ENCODE data around the gene SEPTIN11.

GRCh38 chr4:76951672-76952010 lies 2.1 kb downstream of the SEPTIN11 start:
- no peak for TF ChIP-seq ZNF565 (CRISPR knock-in tag; conservative IDR thresholded peaks at IDR 0.05; ENCODE audit: low read depth)
- TF ChIP-seq, protein P1, sequence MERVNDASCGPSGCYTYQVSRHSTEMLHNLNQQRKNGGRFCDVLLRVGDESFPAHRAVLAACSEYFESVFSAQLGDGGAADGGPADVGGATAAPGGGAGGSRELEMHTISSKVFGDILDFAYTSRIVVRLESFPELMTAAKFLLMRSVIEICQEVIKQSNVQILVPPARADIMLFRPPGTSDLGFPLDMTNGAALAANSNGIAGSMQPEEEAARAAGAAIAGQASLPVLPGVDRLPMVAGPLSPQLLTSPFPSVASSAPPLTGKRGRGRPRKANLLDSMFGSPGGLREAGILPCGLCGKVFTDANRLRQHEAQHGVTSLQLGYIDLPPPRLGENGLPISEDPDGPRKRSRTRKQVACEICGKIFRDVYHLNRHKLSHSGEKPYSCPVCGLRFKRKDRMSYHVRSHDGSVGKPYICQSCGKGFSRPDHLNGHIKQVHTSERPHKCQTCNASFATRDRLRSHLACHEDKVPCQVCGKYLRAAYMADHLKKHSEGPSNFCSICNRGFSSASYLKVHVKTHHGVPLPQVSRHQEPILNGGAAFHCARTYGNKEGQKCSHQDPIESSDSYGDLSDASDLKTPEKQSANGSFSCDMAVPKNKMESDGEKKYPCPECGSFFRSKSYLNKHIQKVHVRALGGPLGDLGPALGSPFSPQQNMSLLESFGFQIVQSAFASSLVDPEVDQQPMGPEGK (CRISPR knock-in tag; IDR thresholded peaks at IDR 0.05; ENCODE audit: borderline replicate concordance), result no peak
- TF ChIP-seq ZNF70 (CRISPR knock-in tag; IDR thresholded peaks at IDR 0.05), result no peak
- no peak for TF ChIP-seq ISL1 (CRISPR knock-in tag; IDR thresholded peaks at IDR 0.05)
- no peak for TF ChIP-seq RARB (CRISPR knock-in tag; IDR thresholded peaks at IDR 0.05)
- no peak for TF ChIP-seq ZNF8 (CRISPR knock-in tag; IDR thresholded peaks at IDR 0.05)
- TF ChIP-seq SNAI2 (CRISPR knock-in tag; IDR thresholded peaks at IDR 0.05), result no peak
- no peak for TF ChIP-seq ARNTL (CRISPR knock-in tag; IDR thresholded peaks at IDR 0.05; ENCODE audit: borderline replicate concordance, low read depth)
- no peak for TF ChIP-seq OSR1 (CRISPR knock-in tag; IDR thresholded peaks at IDR 0.05)
- no peak for TF ChIP-seq PPARA (CRISPR knock-in tag; IDR thresholded peaks at IDR 0.05; ENCODE audit: borderline replicate concordance)
- no peak for TF ChIP-seq ZFP3 (CRISPR knock-in tag; IDR thresholded peaks at IDR 0.05)
- no peak for TF ChIP-seq ZC3H10 (CRISPR knock-in tag; IDR thresholded peaks at IDR 0.05)
- TF ChIP-seq ZFP30 (CRISPR knock-in tag; IDR thresholded peaks at IDR 0.05), result no peak
- TF ChIP-seq GLIS3 (CRISPR knock-in tag; IDR thresholded peaks at IDR 0.05), result no peak
